ELR (cell line): ENCODE measurements around the gene THEMIS.
"Not testable (repeated sequence)": the region's sequence is repeated elsewhere in the genome, so short reads cannot be mapped to it uniquely, and the experiment has no call there.

Experiments
- DNase-seq: peaks from one replicate; pipeline ENCODE4 v3.0.0-alpha.2; 2015; ENCODE audit warnings: low read depth

Gene THEMIS

GRCh38 chr6:127796713-127797112 lies 104.1 kb downstream of the THEMIS start:
- DNase-seq: no peak

GRCh38 chr6:127794405-127794804 lies 106.5 kb downstream of the THEMIS start:
- DNase-seq: no peak

DNA sequence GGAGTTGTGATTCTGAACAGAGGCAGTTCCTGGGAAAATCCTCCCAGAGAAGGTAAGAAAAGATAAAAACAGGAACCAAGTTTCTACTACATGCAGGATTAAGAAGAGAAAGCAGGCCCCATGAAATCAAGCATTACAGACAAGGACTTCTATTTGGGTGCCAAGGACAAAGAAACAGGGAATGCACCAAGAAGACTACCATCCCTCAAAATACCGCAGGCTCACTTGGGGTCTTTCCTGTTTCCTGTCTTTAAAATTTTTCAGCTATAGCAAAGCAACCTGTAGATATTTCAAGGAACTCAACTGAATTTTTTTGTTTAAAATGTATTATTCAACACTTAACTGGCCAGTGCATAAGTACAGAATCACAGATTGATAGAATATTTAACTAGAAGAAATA lies 107.5 kb downstream of the THEMIS start:
- DNase-seq: no peak

- DNase-seq: no peak
Measured at GRCh38 chr6:127792616-127793015, 108.2 kb downstream of the THEMIS start.

GRCh38 chr6:127791779-127792528 lies 108.9 kb downstream of the THEMIS start:
- DNase-seq: no peak

DNA sequence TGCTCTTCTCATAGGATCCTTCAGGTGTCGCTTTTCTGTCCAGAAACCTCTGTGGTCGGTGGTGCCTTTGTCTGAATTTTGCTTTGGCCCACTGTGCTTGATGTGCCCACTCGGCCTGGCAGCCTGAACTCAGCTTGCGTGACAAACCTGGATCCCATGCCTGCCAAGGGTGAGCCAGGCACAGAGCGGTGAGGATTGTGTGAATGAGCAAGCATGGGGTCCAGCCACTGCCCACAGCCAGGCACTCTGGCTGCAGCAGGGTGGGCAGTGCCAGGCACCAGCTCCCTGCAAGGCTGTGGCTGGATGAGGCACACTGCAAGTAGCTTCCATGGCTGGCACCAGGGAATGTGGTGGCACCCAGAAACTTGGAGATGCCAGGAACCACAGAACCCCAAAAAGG lies 110.3 kb downstream of the THEMIS start:
- DNase-seq: no peak

DNA sequence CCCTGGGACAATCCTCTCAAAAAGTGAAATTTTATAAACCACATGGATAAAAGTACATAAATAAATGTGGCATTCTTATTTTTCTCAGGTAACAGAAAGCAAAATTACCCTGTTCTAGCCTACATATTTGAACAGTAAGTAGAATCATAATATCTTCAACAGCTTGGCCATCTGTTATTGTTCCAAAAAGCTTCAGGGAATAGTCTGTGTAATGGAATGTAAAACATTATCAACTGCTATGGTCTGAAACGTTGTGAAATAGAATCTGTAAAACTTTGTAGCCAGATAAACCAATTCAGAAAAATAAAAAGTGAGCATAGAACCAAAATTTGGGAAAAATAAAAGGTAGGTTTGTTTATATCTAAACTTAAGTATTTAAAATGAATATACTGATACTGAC lies 114.7 kb downstream of the THEMIS start:
- DNase-seq: no peak

- no peak for DNase-seq
Measured at GRCh38 chr6:127784468-127784867, 116.4 kb downstream of the THEMIS start.

DNA sequence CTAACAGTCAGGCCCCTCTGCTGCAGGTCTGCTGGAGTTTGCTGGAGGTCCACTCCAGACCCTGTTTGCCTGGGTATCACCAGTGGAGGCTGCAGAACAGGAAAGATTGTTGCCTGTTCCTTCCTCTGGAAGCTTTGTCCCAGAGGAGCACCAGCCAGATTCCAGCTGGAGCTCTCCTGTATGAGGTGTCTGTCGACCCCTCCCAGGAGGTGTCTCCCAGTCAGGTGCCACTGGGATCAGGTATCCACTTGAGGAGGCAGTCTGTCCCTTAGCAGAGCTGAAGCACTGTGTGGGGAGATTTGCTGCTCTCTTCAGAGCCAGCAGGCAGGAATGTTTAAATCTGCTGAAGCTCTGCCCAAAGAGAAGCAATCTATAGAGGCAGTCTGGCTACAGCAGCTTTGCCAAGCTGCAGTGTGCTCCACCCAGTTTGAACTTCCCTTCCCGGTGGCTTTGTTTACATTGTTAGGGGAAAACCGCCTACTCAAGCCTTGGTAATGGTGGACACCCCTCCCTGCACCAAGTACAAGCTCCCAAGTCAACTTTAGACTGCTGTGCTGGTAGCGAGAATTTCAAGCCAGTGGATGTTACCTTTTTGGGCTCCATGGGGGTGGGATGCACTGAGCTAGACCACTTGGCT lies 119.1 kb downstream of the THEMIS start:
- not testable (repeated sequence) for DNase-seq

GRCh38 chr6:127776320-127776719 lies 124.5 kb downstream of the THEMIS start:
- no peak for DNase-seq

GRCh38 chr6:127775371-127775770 lies 125.5 kb downstream of the THEMIS start:
- DNase-seq: no peak

- DNase-seq: no peak
Measured at GRCh38 chr6:127768745-127769144, 132.1 kb downstream of the THEMIS start.

- DNase-seq: no peak
Measured at GRCh38 chr6:127768223-127768622, 132.6 kb downstream of the THEMIS start.

DNA sequence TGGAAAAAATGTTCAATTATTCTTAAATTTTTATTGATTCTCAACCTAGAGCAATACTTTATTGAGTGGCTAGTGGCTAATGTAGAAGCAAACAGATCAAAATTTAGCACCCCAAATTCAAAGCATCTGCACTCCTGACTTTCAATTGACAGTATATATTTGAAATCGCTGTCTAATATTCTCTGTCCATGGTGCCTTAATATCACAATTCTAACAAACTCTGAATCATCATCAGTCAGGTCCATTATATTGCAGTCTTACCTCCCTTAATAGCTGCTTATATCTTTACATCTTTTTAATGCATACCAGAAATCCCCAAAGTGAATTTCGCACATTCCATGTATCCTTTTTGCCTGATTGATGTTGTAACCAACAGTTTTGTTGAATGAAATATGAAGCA lies 134.9 kb downstream of the THEMIS start:
- DNase-seq: no peak

DNA sequence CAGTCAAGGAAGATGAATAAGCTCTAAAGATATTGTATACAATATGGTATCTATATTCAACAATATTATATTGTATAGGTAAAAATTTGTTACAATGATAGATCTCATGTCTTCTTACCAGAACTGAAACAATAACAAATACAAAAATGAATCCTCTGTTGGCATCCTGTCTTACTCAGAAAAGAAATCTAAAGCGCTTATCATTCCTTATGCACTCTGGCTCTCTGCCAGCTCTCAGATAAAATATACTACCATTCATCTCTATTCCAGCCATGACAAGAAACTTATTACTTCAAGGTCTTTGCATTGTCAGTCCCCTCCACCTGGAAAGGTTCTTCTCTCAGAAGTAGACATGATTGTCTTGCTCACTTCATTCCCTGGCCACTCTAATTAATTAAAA lies 138.6 kb downstream of the THEMIS start:
- no peak for DNase-seq

GRCh38 chr6:127761084-127761483 lies 139.8 kb downstream of the THEMIS start:
- DNase-seq: no peak

DNA sequence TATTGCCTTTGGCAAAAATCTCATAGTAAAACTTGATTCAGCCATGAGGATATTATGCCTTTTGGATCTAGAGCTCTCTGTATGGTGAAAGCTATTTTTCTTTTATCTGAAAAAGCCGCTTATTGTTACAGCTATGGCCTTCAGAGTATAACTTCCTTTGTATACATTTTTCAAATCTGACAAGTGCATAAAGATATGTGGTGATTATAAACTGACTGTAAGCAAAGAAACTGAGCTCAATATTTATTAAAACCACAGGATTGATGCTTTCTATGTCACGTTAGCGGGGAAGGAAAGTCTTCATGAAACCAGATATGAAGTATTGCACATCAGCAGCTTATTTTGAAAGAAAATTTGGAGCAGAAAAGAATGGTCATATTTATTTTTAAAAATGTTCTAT lies 151.8 kb downstream of the THEMIS start:
- no peak for DNase-seq

GRCh38 chr6:127748290-127748689 lies 152.6 kb downstream of the THEMIS start:
- DNase-seq: no peak

GRCh38 chr6:127738423-127738822 lies 162.4 kb downstream of the THEMIS start:
- DNase-seq: no peak

GRCh38 chr6:127737768-127738167 lies 163.1 kb downstream of the THEMIS start:
- peak; percentile 23 for DNase-seq

DNA sequence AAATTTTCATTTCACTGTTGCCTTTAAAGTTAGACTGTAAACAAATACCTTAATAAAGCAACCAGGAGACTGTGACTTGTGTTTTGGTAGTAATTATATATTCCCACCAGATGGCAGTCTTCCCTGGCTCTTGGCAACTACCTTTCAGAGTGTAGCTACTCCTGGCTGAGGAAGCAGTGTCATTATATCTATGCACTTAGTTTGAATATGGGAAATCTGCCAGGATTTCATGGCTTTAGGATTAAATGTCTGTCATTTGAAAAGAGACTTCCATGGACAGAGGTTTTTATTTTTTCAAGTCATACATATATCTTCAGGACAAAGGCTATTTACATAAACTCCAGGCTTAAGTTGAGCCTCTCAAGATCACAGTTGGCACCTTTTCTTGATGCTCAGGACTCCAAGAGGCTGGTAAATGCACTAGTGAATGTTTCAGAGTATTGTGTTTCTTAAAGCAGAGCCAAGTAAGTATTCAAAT lies 163.8 kb downstream of the THEMIS start:
- DNase-seq: peak; percentile 80

- DNase-seq: no peak
Measured at GRCh38 chr6:127732927-127733326, 167.9 kb downstream of the THEMIS start.

DNA sequence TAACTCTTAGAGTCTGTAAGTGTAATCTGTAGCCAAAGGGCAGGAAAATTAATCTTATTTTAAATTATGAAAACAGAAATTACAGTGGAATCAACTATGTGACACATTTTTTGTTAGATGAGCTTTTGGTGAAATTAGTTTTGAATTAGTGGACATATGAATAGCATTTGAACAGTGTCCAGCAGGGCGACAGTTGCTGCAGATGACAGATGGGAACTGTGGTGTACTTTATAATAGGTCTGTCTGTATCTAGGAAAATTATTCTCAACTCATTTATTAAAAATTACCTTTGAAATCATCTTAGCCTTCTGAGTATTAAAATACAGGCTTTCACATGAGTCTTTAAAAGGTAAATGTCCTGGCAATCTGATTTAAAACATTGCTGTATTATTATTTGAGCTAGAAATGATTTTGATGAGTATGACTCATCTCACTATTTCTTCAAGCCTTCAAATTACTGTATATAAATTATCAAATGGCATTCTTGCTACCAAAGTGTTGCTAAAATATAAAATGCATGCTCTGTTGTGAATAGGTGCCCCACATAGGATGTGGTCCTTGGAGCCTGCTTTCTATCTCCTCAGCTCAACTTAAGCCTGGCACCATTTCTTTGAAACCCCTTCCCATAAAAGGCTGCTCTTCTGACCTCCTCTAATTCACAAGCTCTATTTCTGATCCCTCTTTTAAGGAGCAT lies 173.5 kb downstream of the THEMIS start:
- no peak for DNase-seq
